T-helper 1 cell treated with Interleukin-12 subunit alpha and Interleukin-12 subunit beta and Interleukin-4 antibody, amounts not matched to agents 30 μg/mL and 1 μg/mL, for 36 hours (primary cell): ENCODE measurements around the gene SPINT2.

Experiments
- H3K27ac Mint-ChIP-seq: one replicate; pipeline ENCODE4 v1.8.0; 2021; ENCODE audit warnings: mild to moderate bottlenecking, mixed read lengths
- H3K27me3 Mint-ChIP-seq: one replicate; pipeline ENCODE4 v1.8.0; 2021; ENCODE audit warnings: low read depth, mixed read lengths
- H3K36me3 Mint-ChIP-seq: one replicate; pipeline ENCODE4 v1.8.0; 2021; ENCODE audit warnings: low read depth, mixed read lengths
- H3K4me1 Mint-ChIP-seq: one replicate; pipeline ENCODE4 v1.8.0; 2021; ENCODE audit warnings: low read depth, mixed read lengths
- H3K4me3 Mint-ChIP-seq: one replicate; pipeline ENCODE4 v1.8.0; 2021; ENCODE audit warnings: mild to moderate bottlenecking, moderate library complexity, mixed read lengths
- H3K9me3 Mint-ChIP-seq: one replicate; pipeline ENCODE4 v1.8.0; 2021; ENCODE audit warnings: mixed read lengths

Gene SPINT2

GRCh38 chr19:38288123-38288855, 23.9 kb downstream of the SPINT2 start:
- H3K36me3 Mint-ChIP-seq, result peaks cover 11% of the 10 kb centered on the region
- H3K4me1 Mint-ChIP-seq, result peaks cover 3% of the 10 kb centered on the region
- H3K27ac Mint-ChIP-seq, result no peak overlapping the region
- H3K9me3 Mint-ChIP-seq, result no peaks in the 10 kb centered on the region
- H3K27me3 Mint-ChIP-seq, result no peaks in the 10 kb centered on the region
- no peak overlapping the region for H3K4me3 Mint-ChIP-seq

GRCh38 chr19:38289955-38290354, 25.6 kb downstream of the SPINT2 start:
- Mint-ChIP-seq H3K4me1 (no peaks in the 10 kb centered on the region), H3K27me3 (no peaks in the 10 kb centered on the region), H3K27ac (no peak overlapping the region), H3K4me3 (no peak overlapping the region), H3K36me3 (peaks cover 11% of the 10 kb centered on the region), H3K9me3 (no peaks in the 10 kb centered on the region)

GRCh38 chr19:38290631-38291147, 26.3 kb downstream of the SPINT2 start:
- Mint-ChIP-seq H3K4me3 (no peak overlapping the region), H3K27ac (no peak overlapping the region), H3K27me3 (no peaks in the 10 kb centered on the region), H3K36me3 (peaks cover 11% of the 10 kb centered on the region), H3K4me1 (no peaks in the 10 kb centered on the region), H3K9me3 (no peaks in the 10 kb centered on the region)

- Mint-ChIP-seq H3K36me3 (peaks cover 8% of the 10 kb centered on the region), H3K4me3 (no peak overlapping the region), H3K4me1 (no peaks in the 10 kb centered on the region), H3K9me3 (no peaks in the 10 kb centered on the region), H3K27me3 (no peaks in the 10 kb centered on the region), H3K27ac (no peak overlapping the region)
Observed at GRCh38 chr19:38291855-38292254, 27.5 kb downstream of the SPINT2 start.

- H3K27ac Mint-ChIP-seq, result no peak overlapping the region
- H3K36me3 Mint-ChIP-seq, result peaks cover 7% of the 10 kb centered on the region
- no peaks in the 10 kb centered on the region for H3K9me3 Mint-ChIP-seq
- no peaks in the 10 kb centered on the region for H3K4me1 Mint-ChIP-seq
- no peak overlapping the region for H3K4me3 Mint-ChIP-seq
- H3K27me3 Mint-ChIP-seq, result no peaks in the 10 kb centered on the region
Observed at GRCh38 chr19:38293281-38293680, 28.9 kb downstream of the SPINT2 start.

GRCh38 chr19:38294090-38294489, 29.7 kb downstream of the SPINT2 start:
- no peaks in the 10 kb centered on the region for H3K9me3 Mint-ChIP-seq
- H3K27ac Mint-ChIP-seq, result no peak overlapping the region
- no peaks in the 10 kb centered on the region for H3K27me3 Mint-ChIP-seq
- no peaks in the 10 kb centered on the region for H3K4me1 Mint-ChIP-seq
- H3K36me3 Mint-ChIP-seq, result peaks cover 7% of the 10 kb centered on the region
- no peak overlapping the region for H3K4me3 Mint-ChIP-seq

GRCh38 chr19:38298821-38299680, 34.7 kb downstream of the SPINT2 start:
- Mint-ChIP-seq H3K36me3 (no peaks in the 10 kb centered on the region), H3K4me3 (no peak overlapping the region), H3K4me1 (no peaks in the 10 kb centered on the region), H3K9me3 (no peaks in the 10 kb centered on the region), H3K27me3 (no peaks in the 10 kb centered on the region), H3K27ac (no peak overlapping the region)

- H3K36me3 Mint-ChIP-seq, result peaks cover 8% of the 10 kb centered on the region
- H3K9me3 Mint-ChIP-seq, result no peaks in the 10 kb centered on the region
- no peaks in the 10 kb centered on the region for H3K27me3 Mint-ChIP-seq
- H3K4me3 Mint-ChIP-seq, result no peak within 1 kb of the TSS
- H3K27ac Mint-ChIP-seq, result no peak within 1 kb of the TSS
- no peaks in the 10 kb centered on the region for H3K4me1 Mint-ChIP-seq
Observed at GRCh38 chr19:38303517-38304351, 39.4 kb downstream of the SPINT2 start, which contains the start of gene C19orf33. C19orf33 (plus strand) TSS chr19:38304251; CDS start chr19:38304262, 11 bp downstream.

GRCh38 chr19:38304352-38304865, 40.0 kb downstream of the SPINT2 start:
- H3K9me3 Mint-ChIP-seq, result no peaks in the 10 kb centered on the region
- no peaks in the 10 kb centered on the region for H3K27me3 Mint-ChIP-seq

GRCh38 chr19:38304866-38305429, 40.6 kb downstream of the SPINT2 start:
- Mint-ChIP-seq H3K36me3 (peaks cover 8% of the 10 kb centered on the region), H3K9me3 (no peaks in the 10 kb centered on the region), H3K27ac (no peak overlapping the region), H3K27me3 (no peaks in the 10 kb centered on the region), H3K4me1 (no peaks in the 10 kb centered on the region), H3K4me3 (no peak overlapping the region)

More at GRCh38 chr19:38304352-38304865, 40.0 kb downstream of the SPINT2 start:
- Mint-ChIP-seq H3K36me3 (peaks cover 8% of the 10 kb centered on the region), H3K27ac (no peak overlapping the region), H3K4me1 (no peaks in the 10 kb centered on the region), H3K4me3 (no peak overlapping the region)

GRCh38 chr19:38306236-38306635, 41.9 kb downstream of the SPINT2 start:
- no peak overlapping the region for H3K27ac Mint-ChIP-seq
- H3K27me3 Mint-ChIP-seq, result no peaks in the 10 kb centered on the region
- H3K9me3 Mint-ChIP-seq, result no peaks in the 10 kb centered on the region
- H3K36me3 Mint-ChIP-seq, result peaks cover 18% of the 10 kb centered on the region
- peaks cover 5% of the 10 kb centered on the region for H3K4me1 Mint-ChIP-seq
- no peak overlapping the region for H3K4me3 Mint-ChIP-seq

GRCh38 chr19:38307076-38307475, 42.7 kb downstream of the SPINT2 start:
- no peaks in the 10 kb centered on the region for H3K9me3 Mint-ChIP-seq
- peaks cover 5% of the 10 kb centered on the region for H3K4me1 Mint-ChIP-seq
- no peaks in the 10 kb centered on the region for H3K27me3 Mint-ChIP-seq
- no peak overlapping the region for H3K4me3 Mint-ChIP-seq
- no peak overlapping the region for H3K27ac Mint-ChIP-seq
- H3K36me3 Mint-ChIP-seq, result peaks cover 18% of the 10 kb centered on the region

- Mint-ChIP-seq H3K36me3 (peaks cover 18% of the 10 kb centered on the region), H3K4me1 (peaks cover 8% of the 10 kb centered on the region), H3K4me3 (no peak overlapping the region), H3K9me3 (no peaks in the 10 kb centered on the region), H3K27ac (no peak overlapping the region), H3K27me3 (no peaks in the 10 kb centered on the region)
Observed at GRCh38 chr19:38307597-38307996, 43.2 kb downstream of the SPINT2 start.
